H1 (cell line): ENCODE measurements around the gene ISY1. TPM values are rescaled to one million over a fixed set of nuclear protein-coding genes. Genes with fewer than 3 reads are reported as not detected.

ENCODE experiments used
- ASH2L ChIP-seq: fragments of 200-600, 300-600 bp; sonication (generic); IDR thresholded peaks from one replicate; pipeline ENCODE4 v1.7.1; 2017; ENCODE audit warnings: low read length
- BRCA1 ChIP-seq: IDR thresholded peaks from 2 replicates; pipeline ENCODE4 v1.6.1; 2012; ENCODE audit warnings: low read depth, low read length, improper control_type of control experiment
- CHD1 ChIP-seq: IDR thresholded peaks from 2 replicates; pipeline ENCODE4 v1.6.1; 2012; ENCODE audit warnings: low read depth, low read length, improper control_type of control experiment
- FOSL1 ChIP-seq: IDR thresholded peaks from 2 replicates; pipeline ENCODE4 v1.6.1; 2011; ENCODE audit warnings: mild to moderate bottlenecking, low read depth, low read length, moderate library complexity; ENCODE audit not compliant: insufficient read depth
- GABPA ChIP-seq: IDR thresholded peaks from 2 replicates; pipeline ENCODE4 v1.6.1; 2011; ENCODE audit warnings: mild to moderate bottlenecking, low read length, moderate library complexity, borderline replicate concordance; ENCODE audit not compliant: insufficient read depth
- KDM4A ChIP-seq: IDR thresholded peaks from one replicate; pipeline ENCODE4 v1.7.1; 2012; ENCODE audit warnings: low read depth, mild to moderate bottlenecking, moderate library complexity, low read length, inconsistent platforms; ENCODE audit not compliant: severe bottlenecking
- RBBP5 ChIP-seq: IDR thresholded peaks from 2 replicates; pipeline ENCODE4 v1.7.1; 2012; ENCODE audit warnings: low read depth, mild to moderate bottlenecking, inconsistent platforms, low read length, moderate library complexity, borderline replicate concordance
- SIRT6 ChIP-seq: IDR thresholded peaks from one replicate; pipeline ENCODE4 v1.7.1; 2012; ENCODE audit warnings: low read length, inconsistent platforms
- SIX5 ChIP-seq: IDR thresholded peaks from 2 replicates; pipeline ENCODE4 v1.6.1; 2011; ENCODE audit warnings: mild to moderate bottlenecking, low read depth, low read length
- SUZ12 ChIP-seq: fragments of 200-600 bp; sonication (generic); IDR thresholded peaks from 2 replicates; pipeline ENCODE4 v1.6.1; 2012; ENCODE audit warnings: mild to moderate bottlenecking, inconsistent platforms, low read length, moderate library complexity, mixed read lengths
- TAF7 ChIP-seq: optimal IDR thresholded peaks from 2 replicates; pipeline ENCODE3; 2011; ENCODE audit warnings: low read depth, mild to moderate bottlenecking, inconsistent platforms, low read length, moderate library complexity, borderline replicate concordance
- polyA plus RNA-seq, 7 experiments: library from polyadenylated mRNA; depleted of rRNA in 3 of 7; stranded (reverse) in 5 of 7; unstranded in 2 of 7; fragments of >200 nt in 5 of 7; fragments of 200-250 nt in 2 of 7; gene quantifications; 1 replicate in 5 of 7; 2 replicates in 1 of 7; 4 replicates in 1 of 7; pipeline versions ENCODE4 v1.2.1 to v1.2.3, GENCODE V29; 2011 to 2013; ENCODE audit warnings: missing spikeins in 2 of 7, mixed read lengths in 2 of 7
- total RNA-seq: library from RNA; stranded (reverse); fragmentation: NEBNext Ultra II Directional; extraction: Animal tissue kit (Norgen Biotek cat#: 25700); gene quantifications from 2 replicates; pipeline ENCODE4 v1.2.1, GENCODE V29; 2021
- TF ChIP-seq, protein P1 (sequence below): fragments of 300-600 bp; sonication (generic); IDR thresholded peaks from 2 replicates; pipeline ENCODE4 v1.7.1; 2012; ENCODE audit warnings: low read length, moderate library complexity, mild to moderate bottlenecking, inconsistent platforms; ENCODE audit not compliant: insufficient replicate concordance

ISY1 gene
- total and polyA plus RNA-seq, 2 of the 8 experiments (the other 6 are each of a cell fraction or from before 2014, with no cell fraction given): 16.6 to 38.7 TPM

- TF ChIP-seq, protein P1, sequence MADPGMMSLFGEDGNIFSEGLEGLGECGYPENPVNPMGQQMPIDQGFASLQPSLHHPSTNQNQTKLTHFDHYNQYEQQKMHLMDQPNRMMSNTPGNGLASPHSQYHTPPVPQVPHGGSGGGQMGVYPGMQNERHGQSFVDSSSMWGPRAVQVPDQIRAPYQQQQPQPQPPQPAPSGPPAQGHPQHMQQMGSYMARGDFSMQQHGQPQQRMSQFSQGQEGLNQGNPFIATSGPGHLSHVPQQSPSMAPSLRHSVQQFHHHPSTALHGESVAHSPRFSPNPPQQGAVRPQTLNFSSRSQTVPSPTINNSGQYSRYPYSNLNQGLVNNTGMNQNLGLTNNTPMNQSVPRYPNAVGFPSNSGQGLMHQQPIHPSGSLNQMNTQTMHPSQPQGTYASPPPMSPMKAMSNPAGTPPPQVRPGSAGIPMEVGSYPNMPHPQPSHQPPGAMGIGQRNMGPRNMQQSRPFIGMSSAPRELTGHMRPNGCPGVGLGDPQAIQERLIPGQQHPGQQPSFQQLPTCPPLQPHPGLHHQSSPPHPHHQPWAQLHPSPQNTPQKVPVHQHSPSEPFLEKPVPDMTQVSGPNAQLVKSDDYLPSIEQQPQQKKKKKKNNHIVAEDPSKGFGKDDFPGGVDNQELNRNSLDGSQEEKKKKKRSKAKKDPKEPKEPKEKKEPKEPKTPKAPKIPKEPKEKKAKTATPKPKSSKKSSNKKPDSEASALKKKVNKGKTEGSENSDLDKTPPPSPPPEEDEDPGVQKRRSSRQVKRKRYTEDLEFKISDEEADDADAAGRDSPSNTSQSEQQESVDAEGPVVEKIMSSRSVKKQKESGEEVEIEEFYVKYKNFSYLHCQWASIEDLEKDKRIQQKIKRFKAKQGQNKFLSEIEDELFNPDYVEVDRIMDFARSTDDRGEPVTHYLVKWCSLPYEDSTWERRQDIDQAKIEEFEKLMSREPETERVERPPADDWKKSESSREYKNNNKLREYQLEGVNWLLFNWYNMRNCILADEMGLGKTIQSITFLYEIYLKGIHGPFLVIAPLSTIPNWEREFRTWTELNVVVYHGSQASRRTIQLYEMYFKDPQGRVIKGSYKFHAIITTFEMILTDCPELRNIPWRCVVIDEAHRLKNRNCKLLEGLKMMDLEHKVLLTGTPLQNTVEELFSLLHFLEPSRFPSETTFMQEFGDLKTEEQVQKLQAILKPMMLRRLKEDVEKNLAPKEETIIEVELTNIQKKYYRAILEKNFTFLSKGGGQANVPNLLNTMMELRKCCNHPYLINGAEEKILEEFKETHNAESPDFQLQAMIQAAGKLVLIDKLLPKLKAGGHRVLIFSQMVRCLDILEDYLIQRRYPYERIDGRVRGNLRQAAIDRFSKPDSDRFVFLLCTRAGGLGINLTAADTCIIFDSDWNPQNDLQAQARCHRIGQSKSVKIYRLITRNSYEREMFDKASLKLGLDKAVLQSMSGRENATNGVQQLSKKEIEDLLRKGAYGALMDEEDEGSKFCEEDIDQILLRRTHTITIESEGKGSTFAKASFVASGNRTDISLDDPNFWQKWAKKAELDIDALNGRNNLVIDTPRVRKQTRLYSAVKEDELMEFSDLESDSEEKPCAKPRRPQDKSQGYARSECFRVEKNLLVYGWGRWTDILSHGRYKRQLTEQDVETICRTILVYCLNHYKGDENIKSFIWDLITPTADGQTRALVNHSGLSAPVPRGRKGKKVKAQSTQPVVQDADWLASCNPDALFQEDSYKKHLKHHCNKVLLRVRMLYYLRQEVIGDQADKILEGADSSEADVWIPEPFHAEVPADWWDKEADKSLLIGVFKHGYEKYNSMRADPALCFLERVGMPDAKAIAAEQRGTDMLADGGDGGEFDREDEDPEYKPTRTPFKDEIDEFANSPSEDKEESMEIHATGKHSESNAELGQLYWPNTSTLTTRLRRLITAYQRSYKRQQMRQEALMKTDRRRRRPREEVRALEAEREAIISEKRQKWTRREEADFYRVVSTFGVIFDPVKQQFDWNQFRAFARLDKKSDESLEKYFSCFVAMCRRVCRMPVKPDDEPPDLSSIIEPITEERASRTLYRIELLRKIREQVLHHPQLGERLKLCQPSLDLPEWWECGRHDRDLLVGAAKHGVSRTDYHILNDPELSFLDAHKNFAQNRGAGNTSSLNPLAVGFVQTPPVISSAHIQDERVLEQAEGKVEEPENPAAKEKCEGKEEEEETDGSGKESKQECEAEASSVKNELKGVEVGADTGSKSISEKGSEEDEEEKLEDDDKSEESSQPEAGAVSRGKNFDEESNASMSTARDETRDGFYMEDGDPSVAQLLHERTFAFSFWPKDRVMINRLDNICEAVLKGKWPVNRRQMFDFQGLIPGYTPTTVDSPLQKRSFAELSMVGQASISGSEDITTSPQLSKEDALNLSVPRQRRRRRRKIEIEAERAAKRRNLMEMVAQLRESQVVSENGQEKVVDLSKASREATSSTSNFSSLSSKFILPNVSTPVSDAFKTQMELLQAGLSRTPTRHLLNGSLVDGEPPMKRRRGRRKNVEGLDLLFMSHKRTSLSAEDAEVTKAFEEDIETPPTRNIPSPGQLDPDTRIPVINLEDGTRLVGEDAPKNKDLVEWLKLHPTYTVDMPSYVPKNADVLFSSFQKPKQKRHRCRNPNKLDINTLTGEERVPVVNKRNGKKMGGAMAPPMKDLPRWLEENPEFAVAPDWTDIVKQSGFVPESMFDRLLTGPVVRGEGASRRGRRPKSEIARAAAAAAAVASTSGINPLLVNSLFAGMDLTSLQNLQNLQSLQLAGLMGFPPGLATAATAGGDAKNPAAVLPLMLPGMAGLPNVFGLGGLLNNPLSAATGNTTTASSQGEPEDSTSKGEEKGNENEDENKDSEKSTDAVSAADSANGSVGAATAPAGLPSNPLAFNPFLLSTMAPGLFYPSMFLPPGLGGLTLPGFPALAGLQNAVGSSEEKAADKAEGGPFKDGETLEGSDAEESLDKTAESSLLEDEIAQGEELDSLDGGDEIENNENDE: no peak
- TF ChIP-seq KDM4A: no peak
- TF ChIP-seq ASH2L: no peak
- TF ChIP-seq SIRT6: no peak
- TF ChIP-seq TAF7: no peak
- no peak for TF ChIP-seq CHD1
- no peak for TF ChIP-seq SUZ12
- TF ChIP-seq SIX5: no peak
- no peak for TF ChIP-seq RBBP5
- TF ChIP-seq BRCA1: no peak
- no peak for TF ChIP-seq GABPA
- no peak for TF ChIP-seq FOSL1
These were observed 56.8 kb downstream of the ISY1 start (continued) for GRCh38 chr3:129104051-129104450.
